Renal cortex interstitium (tissue), 11 donors: Measurements from ENCODE around the gene DOK5. TPM values are rescaled to one million over a fixed set of nuclear protein-coding genes. Genes with fewer than 3 reads are reported as not detected.

Experiments used
- DNase-seq, 11 donors: peaks; one replicate each; pipeline ENCODE4 v3.0.0-alpha.2; 2013; ENCODE audit warnings: low read depth in 9 of 11, low spot score in 4 of 11; ENCODE audit errors: extremely low read depth in 1 of 11
- polyA plus RNA-seq, 3 donors: library from polyadenylated mRNA; unstranded; fragments of 120-200 nt; gene quantifications; one replicate each; pipeline ENCODE4 v1.2.1, GENCODE V29; 2013; ENCODE audit not compliant: insufficient read length in 3 of 3

The DOK5 gene
- polyA plus RNA-seq, 3 donors = 7.9 to 10.8 (median 8.0) TPM

- DNase-seq = no peak
Observed at GRCh38 chr20:54494303-54495006, 19.1 kb downstream of the DOK5 start.

GRCh38 chr20:54497931-54498718, 22.7 kb downstream of the DOK5 start:
- DNase-seq = no peak

GRCh38 chr20:54499111-54499510, 23.7 kb downstream of the DOK5 start:
- DNase-seq = no peak

- no peak for DNase-seq
Observed at GRCh38 chr20:54502179-54502578, 26.8 kb downstream of the DOK5 start.

GRCh38 chr20:54506643-54507042, 31.2 kb downstream of the DOK5 start:
- no peak for DNase-seq

GRCh38 chr20:54510541-54511129, 35.2 kb downstream of the DOK5 start:
- peak in 10 of 11 donors; percentile 17 to 66 (median 39) for DNase-seq

- no peak for DNase-seq
Observed at GRCh38 chr20:54512694-54513093, 37.3 kb downstream of the DOK5 start.

- peak in 4 of 11 donors; percentile 7 to 25 (median 17) for DNase-seq
Observed at GRCh38 chr20:54514028-54514607, 38.7 kb downstream of the DOK5 start.

- no peak for DNase-seq
Observed at GRCh38 chr20:54515793-54516628, 40.6 kb downstream of the DOK5 start.

- no peak for DNase-seq
Observed at GRCh38 chr20:54517241-54517975, 42.0 kb downstream of the DOK5 start.

GRCh38 chr20:54524849-54525248, 49.5 kb downstream of the DOK5 start:
- DNase-seq = no peak

GRCh38 chr20:54525916-54526590, 50.7 kb downstream of the DOK5 start:
- DNase-seq = no peak

GRCh38 chr20:54526801-54527200, 51.4 kb downstream of the DOK5 start:
- no peak for DNase-seq

GRCh38 chr20:54532573-54532972, 57.2 kb downstream of the DOK5 start:
- DNase-seq = no peak

- DNase-seq = no peak
Observed at GRCh38 chr20:54534101-54534500, 58.7 kb downstream of the DOK5 start.

- no peak for DNase-seq
Observed at GRCh38 chr20:54535033-54535432, 59.6 kb downstream of the DOK5 start.

- no peak for DNase-seq
Observed at GRCh38 chr20:54535746-54536145, 60.4 kb downstream of the DOK5 start.
